ENCODE data around the gene MAEL. TPM values are rescaled to one million over a fixed set of nuclear protein-coding genes. Genes with fewer than 3 reads are reported as not detected.

MAEL gene
- total RNA-seq, 4 donors from 2014 or later, result 0.63 to 1.2 (median 0.66) TPM; not detected in 1

- TF ChIP-seq POLR2A (IDR thresholded peaks at IDR 0.05), result no peak
- peak in 1 of 5 experiments; percentile 7 for TF ChIP-seq CTCF (IDR thresholded peaks at IDR 0.05)
- TF ChIP-seq EP300 (IDR thresholded peaks at IDR 0.05), result no peak
- no peaks in the 10 kb centered on the region for H3K9me3 ChIP-seq
- WGBS, 2 donors, result 74 to 76% methylated on average over 10 of the region's 10 CpGs
- DNase-seq (ENCODE audit: low spot score in 2 of 2), result no peak
- peaks cover 0 to 9% (median 4%) of the 10 kb centered on the region in 4 donors for H3K4me1 ChIP-seq
- H3K4me3 ChIP-seq, result no peak overlapping the region
- H3K36me3 ChIP-seq, result no peaks in the 10 kb centered on the region
- peaks cover 0 to 8% of the 10 kb centered on the region in 2 donors for H3K27me3 ChIP-seq
- H3K27ac ChIP-seq, result no peak overlapping the region
Observed at GRCh38 chr1:167060141-167061072, 71.3 kb downstream of the MAEL start.

DNA sequence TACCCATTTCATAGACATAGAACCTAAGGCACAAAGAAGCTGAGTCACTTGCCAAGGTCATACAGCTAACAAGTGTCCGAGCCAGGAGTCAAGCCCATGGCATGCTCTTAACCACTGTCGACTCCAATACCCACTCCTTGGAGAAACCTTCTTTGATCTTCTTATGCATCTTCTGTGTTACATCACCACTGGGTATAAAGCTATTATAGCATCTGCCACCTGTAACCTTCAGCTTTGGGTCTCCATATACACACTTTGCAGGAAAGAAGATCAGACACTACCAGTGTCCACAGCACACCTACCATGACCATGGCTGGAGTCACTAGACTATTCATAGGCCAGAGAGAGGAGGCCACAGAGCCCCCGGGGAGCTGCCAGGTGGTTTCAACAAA lies 72.0 kb downstream of the MAEL start:
- H3K9me3 ChIP-seq, result no peaks in the 10 kb centered on the region
- H3K36me3 ChIP-seq, result no peaks in the 10 kb centered on the region
- H3K27ac ChIP-seq, result no peak overlapping the region
- peaks cover 0 to 8% of the 10 kb centered on the region in 2 donors for H3K27me3 ChIP-seq
- H3K4me1 ChIP-seq, result peaks cover 0 to 9% (median 4%) of the 10 kb centered on the region in 4 donors
- H3K4me3 ChIP-seq, result no peak overlapping the region
- WGBS, 2 donors, result 87 to 91% methylated on average over 3 of the region's 3 CpGs
- no peak for DNase-seq (ENCODE audit: low spot score in 2 of 2)
- no peak for TF ChIP-seq CTCF (IDR thresholded peaks at IDR 0.05)
- no peak for TF ChIP-seq POLR2A (IDR thresholded peaks at IDR 0.05)
- TF ChIP-seq EP300 (IDR thresholded peaks at IDR 0.05), result no peak

DNA sequence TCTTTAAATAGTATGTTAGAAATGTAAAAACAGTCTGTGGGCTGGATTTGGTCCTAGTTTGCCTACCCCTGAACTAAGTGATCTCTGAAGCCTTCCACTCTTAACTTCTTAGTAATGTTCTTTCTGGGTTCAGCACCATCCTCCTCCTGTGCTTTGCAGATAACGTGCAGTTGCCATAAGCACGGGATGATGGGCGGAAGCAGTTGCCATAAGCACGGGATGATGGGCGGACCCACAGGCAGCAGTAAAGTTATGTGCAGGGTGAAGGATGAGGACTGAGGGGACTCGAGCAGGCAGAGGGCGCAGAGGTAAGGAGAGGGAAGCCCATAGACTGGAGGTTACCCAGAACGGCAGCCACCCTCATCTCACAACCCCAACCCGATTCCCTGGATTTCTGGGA lies 75.5 kb downstream of the MAEL start:
- Histone ChIP-seq H3K4me3 (no peak overlapping the region), H3K9me3 (no peaks in the 10 kb centered on the region), H3K27me3 (peaks cover 0 to 6% of the 10 kb centered on the region in 2 donors), H3K4me1 (peaks cover 0 to 6% (median 0%) of the 10 kb centered on the region in 4 donors), H3K27ac (no peak overlapping the region), H3K36me3 (no peaks in the 10 kb centered on the region)
- TF ChIP-seq EP300 (IDR thresholded peaks at IDR 0.05), result no peak
- no peak for TF ChIP-seq POLR2A (IDR thresholded peaks at IDR 0.05)
- TF ChIP-seq CTCF (IDR thresholded peaks at IDR 0.05), result no peak
- DNase-seq (ENCODE audit: low spot score in 2 of 2), result no peak
- WGBS, 2 donors, result 71 to 77% methylated on average over 9 of the region's 9 CpGs

DNA sequence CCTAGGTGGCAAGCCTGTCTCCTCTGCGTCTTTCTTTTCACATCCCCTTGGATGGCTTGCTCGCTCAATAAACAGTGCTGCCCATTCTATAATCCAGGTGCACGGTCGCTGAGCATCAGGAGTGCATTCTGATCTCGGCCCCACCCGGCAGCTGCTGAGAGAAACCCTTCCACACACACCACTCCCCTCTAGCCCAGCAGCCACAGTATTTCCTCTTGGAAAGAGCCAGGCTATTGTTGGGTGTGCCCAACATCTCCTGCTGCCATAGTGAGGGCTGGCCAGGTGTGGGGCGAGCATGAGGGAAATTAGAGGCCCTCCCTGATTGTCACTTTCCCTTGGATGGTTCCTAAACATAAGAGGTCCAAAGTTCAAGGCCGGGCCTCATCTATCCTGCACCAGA lies 76.4 kb downstream of the MAEL start:
- TF ChIP-seq EP300 (IDR thresholded peaks at IDR 0.05) (no peak), CTCF (IDR thresholded peaks at IDR 0.05) (no peak), POLR2A (IDR thresholded peaks at IDR 0.05) (no peak)
- no peaks in the 10 kb centered on the region for H3K36me3 ChIP-seq
- DNase-seq (ENCODE audit: low spot score in 2 of 2), result no peak
- no peak overlapping the region for H3K4me3 ChIP-seq
- H3K9me3 ChIP-seq, result no peaks in the 10 kb centered on the region
- H3K27ac ChIP-seq, result no peak overlapping the region
- 85 to 95% methylated on average over 4 to 8 of the region's 8 CpGs for WGBS, 2 donors
- H3K27me3 ChIP-seq, result no peaks in the 10 kb centered on the region
- peaks cover 0 to 6% (median 0%) of the 10 kb centered on the region in 4 donors for H3K4me1 ChIP-seq
